Stomach smooth muscle (tissue), 2 donors: Measurements from ENCODE around the gene SLC25A19.

Source experiments
- H3K27ac ChIP-seq: one replicate; pipeline ENCODE4 v1.7.0; 2013; ENCODE audit warnings: mild to moderate bottlenecking, low read length, inconsistent platforms
- H3K27me3 ChIP-seq, 2 donors: one replicate each; pipeline ENCODE4 v1.7.0; 2013; ENCODE audit warnings: low read length in 2 of 2; ENCODE audit not compliant: insufficient read depth in 2 of 2, control insufficient read depth in 1 of 2
- H3K36me3 ChIP-seq, 2 donors: one replicate each; pipeline ENCODE4 v1.7.0; 2013; ENCODE audit warnings: low read length in 2 of 2; ENCODE audit not compliant: control insufficient read depth in 2 of 2, insufficient read depth in 2 of 2
- H3K4me1 ChIP-seq: one replicate; pipeline ENCODE4 v1.7.0; 2013; ENCODE audit warnings: low read length; ENCODE audit not compliant: control insufficient read depth, insufficient read depth
- H3K4me3 ChIP-seq, 2 donors: one replicate each; pipeline ENCODE4 v1.7.0; 2013; ENCODE audit warnings: low read length in 2 of 2
- H3K9ac ChIP-seq, 2 donors: one replicate each; pipeline ENCODE4 v1.7.0; 2013; ENCODE audit warnings: low read length in 2 of 2, mild to moderate bottlenecking in 1 of 2
- H3K9me3 ChIP-seq, 2 donors: one replicate each; pipeline ENCODE4 v1.7.0; 2013; ENCODE audit warnings: low read length in 2 of 2; ENCODE audit not compliant: control insufficient read depth in 2 of 2
- donor health status: healthy.
- donor health status: Pancreatic carcinoma.

The SLC25A19 gene

GRCh38 chr17:75241143-75241430 is 48.1 kb downstream of the SLC25A19 start:
- no peaks in the 10 kb centered on the region for H3K9me3 ChIP-seq
- H3K27ac ChIP-seq: no peak overlapping the region
- peaks cover 67 to 81% of the 10 kb centered on the region in 2 donors for H3K36me3 ChIP-seq
- no peaks in the 10 kb centered on the region for H3K27me3 ChIP-seq
- H3K9ac ChIP-seq: no peak overlapping the region
- H3K4me1 ChIP-seq: peaks cover 6% of the 10 kb centered on the region
- H3K4me3 ChIP-seq: no peak overlapping the region

GRCh38 chr17:75240394-75241142 is 48.7 kb downstream of the SLC25A19 start:
- Histone ChIP-seq H3K9ac (no peak overlapping the region), H3K36me3 (peaks cover 62 to 78% of the 10 kb centered on the region in 2 donors)

DNA sequence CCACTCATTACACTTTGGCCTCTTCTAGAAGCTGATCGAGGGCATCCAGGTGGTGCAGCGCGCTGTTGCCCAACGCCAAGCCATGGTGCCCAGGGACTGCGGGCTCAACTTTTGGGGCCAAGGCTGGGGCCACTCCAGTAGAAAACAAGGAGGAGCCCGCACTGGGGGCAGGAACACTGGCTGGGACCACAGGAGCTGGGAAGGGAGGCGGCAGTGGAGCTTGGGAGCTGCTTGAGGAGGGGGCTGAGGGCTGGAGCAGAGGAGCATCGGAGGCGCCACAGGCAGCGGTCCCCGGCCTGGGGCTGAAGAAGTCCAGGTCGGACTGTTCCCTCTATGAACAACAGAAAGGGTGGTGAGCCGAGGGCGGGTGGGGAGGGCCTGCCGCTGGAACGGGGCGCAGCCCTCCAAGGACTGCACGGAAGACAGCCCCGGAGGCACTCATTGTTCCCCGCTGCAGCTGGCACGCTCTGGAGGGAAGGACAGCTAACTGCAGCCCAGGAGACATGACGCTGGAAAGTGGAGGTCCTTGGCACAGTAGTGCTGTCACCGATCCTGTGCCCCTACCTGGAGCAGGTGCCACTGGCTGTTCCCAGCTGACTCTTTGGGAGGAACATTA is 49.3 kb downstream of the SLC25A19 start:
- Histone ChIP-seq H3K9me3 (no peaks in the 10 kb centered on the region), H3K27me3 (no peaks in the 10 kb centered on the region), H3K36me3 (peaks cover 60 to 78% of the 10 kb centered on the region in 2 donors), H3K4me1 (peaks cover 7% of the 10 kb centered on the region), H3K4me3 (no peak overlapping the region), H3K27ac (no peak overlapping the region), H3K9ac (no peak overlapping the region)

More at GRCh38 chr17:75240394-75241142, 48.7 kb downstream of the SLC25A19 start:
- H3K4me1 ChIP-seq: peaks cover 6% of the 10 kb centered on the region
- H3K27ac ChIP-seq: no peak overlapping the region
- no peaks in the 10 kb centered on the region for H3K27me3 ChIP-seq
- H3K4me3 ChIP-seq: no peak overlapping the region
- H3K9me3 ChIP-seq: no peaks in the 10 kb centered on the region

DNA sequence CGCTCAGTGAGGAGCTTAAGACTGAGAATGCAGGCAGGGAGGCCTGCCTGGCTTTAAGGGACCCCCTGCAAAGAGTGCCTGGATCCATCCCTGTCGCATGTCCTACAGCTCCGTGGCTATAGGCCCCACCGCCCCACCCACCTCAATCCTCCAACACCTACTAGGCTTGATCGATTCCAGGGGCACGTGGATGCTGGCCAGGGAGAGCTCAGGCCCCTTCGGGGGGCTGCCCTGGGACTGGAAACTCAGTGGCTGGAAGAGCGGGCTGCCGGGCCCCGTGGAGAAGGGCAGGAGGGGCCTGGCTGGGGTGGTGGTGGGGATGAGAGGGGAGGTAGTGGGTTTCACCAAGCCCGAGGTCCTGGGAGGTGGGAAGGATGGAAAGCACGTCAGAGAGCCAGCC is 50.0 kb downstream of the SLC25A19 start:
- H3K9ac ChIP-seq: no peak overlapping the region
- H3K4me3 ChIP-seq: no peak overlapping the region
- peaks cover 8% of the 10 kb centered on the region for H3K4me1 ChIP-seq
- H3K36me3 ChIP-seq: peaks cover 59 to 78% of the 10 kb centered on the region in 2 donors
- H3K27me3 ChIP-seq: no peaks in the 10 kb centered on the region
- H3K9me3 ChIP-seq: no peaks in the 10 kb centered on the region
- H3K27ac ChIP-seq: no peak overlapping the region

DNA sequence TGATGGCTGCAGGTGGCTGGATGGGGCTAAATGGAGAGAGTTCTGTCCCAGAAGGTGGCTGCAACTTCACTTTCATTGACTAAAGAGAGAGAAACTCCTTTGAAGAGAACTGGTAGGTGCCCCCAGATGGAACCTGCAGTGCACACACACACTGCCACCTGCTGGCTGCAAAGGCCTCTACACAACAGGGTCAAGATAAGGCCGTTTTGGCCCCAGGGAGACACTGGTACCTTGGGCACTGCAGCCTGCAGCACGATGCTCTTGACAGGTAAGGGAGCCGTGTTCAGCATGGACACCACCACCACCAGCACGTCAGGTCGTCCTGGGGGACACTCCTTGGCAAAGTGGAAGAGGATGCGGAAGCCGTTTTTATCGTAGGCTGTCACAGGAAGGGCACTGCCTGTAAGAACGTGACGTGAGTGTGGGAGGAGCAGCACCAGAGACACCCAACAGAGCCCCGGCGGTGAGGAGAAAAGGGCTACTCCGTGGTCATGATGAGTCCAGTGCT is 50.5 kb downstream of the SLC25A19 start:
- no peaks in the 10 kb centered on the region for H3K9me3 ChIP-seq
- H3K27ac ChIP-seq: no peak overlapping the region
- peaks cover 55 to 74% of the 10 kb centered on the region in 2 donors for H3K36me3 ChIP-seq
- H3K4me3 ChIP-seq: no peak overlapping the region
- no peaks in the 10 kb centered on the region for H3K27me3 ChIP-seq
- peaks cover 8% of the 10 kb centered on the region for H3K4me1 ChIP-seq
- no peak overlapping the region for H3K9ac ChIP-seq

GRCh38 chr17:75238020-75238580 is 51.1 kb downstream of the SLC25A19 start:
- no peak overlapping the region for H3K4me3 ChIP-seq
- peaks cover 49 to 69% of the 10 kb centered on the region in 2 donors for H3K36me3 ChIP-seq
- peaks cover 8% of the 10 kb centered on the region for H3K4me1 ChIP-seq
- no peak overlapping the region for H3K27ac ChIP-seq
- H3K27me3 ChIP-seq: no peaks in the 10 kb centered on the region
- no peak overlapping the region for H3K9ac ChIP-seq
- no peaks in the 10 kb centered on the region for H3K9me3 ChIP-seq

DNA sequence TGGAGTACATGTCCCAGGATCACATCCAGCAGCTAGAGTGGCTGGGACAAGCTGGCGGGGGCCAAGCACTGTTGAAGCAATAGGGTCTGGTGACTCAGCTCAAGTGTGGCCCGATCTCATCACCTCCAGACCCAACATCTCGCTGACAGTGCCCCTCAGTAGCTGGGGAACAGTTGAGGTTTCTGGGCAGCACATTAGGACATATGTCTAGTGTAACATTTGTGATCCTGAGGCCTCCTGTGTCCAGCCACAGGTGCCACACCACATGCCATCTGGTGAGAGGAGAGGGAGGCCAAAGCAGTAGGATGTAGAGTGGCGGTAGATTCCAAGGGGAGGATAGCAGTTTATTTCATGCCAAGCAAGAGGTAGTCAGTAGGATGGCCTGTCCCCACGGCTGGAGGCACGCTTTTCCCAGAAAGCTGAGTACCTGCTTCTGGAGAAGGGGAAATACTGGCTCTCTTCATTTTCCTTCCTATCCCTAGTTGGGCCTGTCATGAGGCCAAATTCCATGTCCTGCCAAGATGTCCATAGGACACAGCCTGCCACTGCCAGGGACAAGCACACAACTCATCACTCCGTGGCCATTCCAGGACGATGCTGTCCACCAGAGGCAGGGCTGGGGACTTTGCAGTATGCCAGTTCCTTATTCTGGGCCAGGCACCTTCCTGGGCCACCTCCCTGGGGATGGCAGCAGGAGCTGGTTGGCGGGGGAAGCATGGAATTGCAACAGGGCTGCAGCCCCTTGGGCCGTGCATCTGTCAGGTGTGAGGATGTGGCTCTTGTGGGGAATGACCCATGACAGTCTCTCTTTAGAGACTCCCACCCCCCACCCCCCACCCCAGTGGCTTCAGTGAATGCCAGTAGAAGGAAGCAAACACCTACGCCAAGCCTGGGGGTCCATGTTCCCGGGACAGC is 51.9 kb downstream of the SLC25A19 start:
- peaks cover 49 to 69% of the 10 kb centered on the region in 2 donors for H3K36me3 ChIP-seq
- H3K27me3 ChIP-seq: no peaks in the 10 kb centered on the region
- no peak overlapping the region for H3K4me3 ChIP-seq
- H3K27ac ChIP-seq: no peak overlapping the region
- H3K4me1 ChIP-seq: peaks cover 8% of the 10 kb centered on the region
- H3K9me3 ChIP-seq: no peaks in the 10 kb centered on the region
- no peak overlapping the region for H3K9ac ChIP-seq

DNA sequence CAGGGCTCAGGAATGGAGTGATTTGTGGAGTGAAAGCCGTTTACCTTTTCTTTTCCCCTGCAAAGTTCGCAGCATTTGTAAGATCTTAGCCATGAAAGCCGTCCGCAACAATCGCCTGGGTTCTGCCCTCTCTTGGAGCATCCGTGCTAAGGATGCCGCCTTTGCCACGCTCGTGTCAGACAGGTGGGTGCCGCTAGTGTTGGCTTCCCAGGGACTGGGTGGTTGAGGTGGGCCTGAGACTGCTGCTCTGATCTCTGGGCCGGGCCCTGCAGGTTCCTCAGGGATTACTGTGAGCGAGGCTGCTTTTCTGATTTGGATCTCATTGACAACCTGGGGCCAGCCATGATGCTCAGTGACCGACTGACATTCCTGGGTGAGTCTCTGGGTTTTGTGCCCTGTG is 56.4 kb downstream of the SLC25A19 start:
- Histone ChIP-seq H3K27ac (no peak overlapping the region), H3K27me3 (no peaks in the 10 kb centered on the region), H3K9ac (no peak overlapping the region), H3K9me3 (no peaks in the 10 kb centered on the region), H3K4me3 (no peak overlapping the region), H3K36me3 (peaks cover 57 to 70% of the 10 kb centered on the region in 2 donors), H3K4me1 (peaks cover 4% of the 10 kb centered on the region)

- no peak overlapping the region for H3K4me3 ChIP-seq
- H3K27ac ChIP-seq: no peak overlapping the region
- H3K27me3 ChIP-seq: no peaks in the 10 kb centered on the region
- no peak overlapping the region for H3K9ac ChIP-seq
- no peaks in the 10 kb centered on the region for H3K9me3 ChIP-seq
- peaks cover 4% of the 10 kb centered on the region for H3K4me1 ChIP-seq
- H3K36me3 ChIP-seq: peaks cover 51 to 64% of the 10 kb centered on the region in 2 donors
Observed at GRCh38 chr17:75231741-75232464, 57.3 kb downstream of the SLC25A19 start.

- Histone ChIP-seq H3K36me3 (peaks cover 50 to 61% of the 10 kb centered on the region in 2 donors), H3K27ac (no peak overlapping the region), H3K9me3 (no peaks in the 10 kb centered on the region), H3K4me1 (peaks cover 7% of the 10 kb centered on the region), H3K9ac (no peak overlapping the region), H3K27me3 (no peaks in the 10 kb centered on the region), H3K4me3 (no peak overlapping the region)
Observed at GRCh38 chr17:75231071-75231470, 58.2 kb downstream of the SLC25A19 start.
